A549 treated with Hydrocortisone at 1 μM for 4 hours (cell line): Measurements from ENCODE around the gene PTPN12. TPM values are rescaled to one million over a fixed set of nuclear protein-coding genes. Genes with fewer than 3 reads are reported as not detected.

ENCODE experiments used
- total RNA-seq: library from RNA; stranded (reverse); fragments of 200-300 nt; extraction: Qiagen RNA extraction; gene quantifications from 5 replicates; pipeline ENCODE4 v1.2.3, GENCODE V29; 2022

Gene PTPN12
- 59.7 to 101 TPM (median 69.7 TPM) in 5 replicates for total RNA-seq

DNA sequence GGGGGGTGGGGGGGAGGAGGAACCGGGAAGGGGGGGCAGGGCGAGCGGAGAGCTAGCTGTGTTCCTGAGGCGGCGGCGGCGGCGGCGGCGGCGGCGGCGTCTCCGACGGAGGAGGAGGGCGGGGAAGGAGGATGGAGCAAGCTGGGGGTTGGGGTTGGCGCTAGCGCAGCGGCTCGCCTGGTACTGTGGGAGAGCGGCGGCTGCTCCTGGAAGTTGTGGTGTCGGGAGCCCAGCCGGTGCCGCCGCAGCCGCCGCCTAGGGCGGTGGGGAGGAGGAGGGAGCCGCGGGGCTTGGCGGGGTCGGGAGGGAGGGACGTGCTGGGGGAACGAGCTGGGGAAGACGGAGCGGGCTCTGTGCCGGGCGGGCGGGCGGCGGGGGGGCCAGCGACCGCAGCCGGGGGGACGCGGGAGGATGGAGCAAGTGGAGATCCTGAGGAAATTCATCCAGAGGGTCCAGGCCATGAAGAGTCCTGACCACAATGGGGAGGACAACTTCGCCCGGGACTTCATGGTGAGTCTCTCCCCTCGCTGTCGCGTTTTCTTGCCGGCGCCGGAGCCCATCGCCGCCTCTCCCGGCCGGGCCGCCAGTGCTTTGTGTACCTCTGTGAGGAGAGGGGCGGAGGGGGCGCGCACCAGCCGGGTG lies at the start of gene PTPN12:
Gene PTPN12 (plus strand): TSS at position 160 of the 642 bp plus-strand sequence. CDS start 252 bp downstream, at position 412.

Other genes starting within 250 kb of the PTPN12 start
- gene GSAP, start 120.9 kb upstream of the PTPN12 start, total RNA-seq = 2.7 to 3.7 TPM (median 3.3 TPM) in 5 replicates
- gene RSBN1L, start 159.2 kb downstream of the PTPN12 start, total RNA-seq = 7.4 to 11.3 TPM (median 8.2 TPM) in 5 replicates